H54 (cell line): ENCODE measurements around the gene MZT2A.
"Not testable (repeated sequence)": the region's sequence is repeated elsewhere in the genome, so short reads cannot be mapped to it uniquely, and the experiment has no call there.

Experiments
- DNase-seq: peaks from one replicate; pipeline ENCODE4 v3.0.0; 2011; ENCODE audit warnings: low spot score, mixed read lengths; ENCODE audit not compliant: insufficient read length
- FAIRE-seq: peaks from 3 replicates; lab custom pipeline; 2011; peaks lifted over from hg19 to GRCh38; lab: Jason Lieb, UNC
- POLR2A ChIP-seq: IDR thresholded peaks from 2 replicates; pipeline ENCODE4 v1.6.1; 2011; ENCODE audit warnings: low read depth, mild to moderate bottlenecking, low read length

MZT2A gene, protein sequence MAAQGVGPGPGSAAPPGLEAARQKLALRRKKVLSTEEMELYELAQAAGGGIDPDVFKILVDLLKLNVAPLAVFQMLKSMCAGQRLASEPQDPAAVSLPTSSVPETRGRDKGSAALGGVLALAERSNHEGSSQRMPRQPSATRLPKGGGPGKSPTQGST

DNA sequence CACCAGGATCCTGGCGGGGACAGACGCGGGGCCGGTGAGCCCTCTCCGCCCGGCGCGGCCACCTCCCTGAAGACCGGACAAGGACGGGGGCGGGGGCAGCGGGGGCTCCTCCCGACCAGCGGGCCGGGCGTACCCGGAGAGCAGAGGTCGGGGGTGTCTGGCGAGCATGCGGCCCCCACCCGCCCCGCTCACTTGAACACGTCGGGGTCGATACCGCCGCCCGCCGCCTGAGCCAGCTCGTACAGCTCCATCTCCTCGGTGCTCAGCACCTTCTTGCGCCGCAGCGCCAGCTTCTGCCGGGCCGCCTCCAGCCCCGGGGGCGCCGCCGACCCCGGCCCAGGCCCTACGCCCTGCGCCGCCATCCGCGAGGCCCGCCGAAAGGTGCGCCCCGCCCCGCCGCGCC, at the start of gene MZT2A:
MZT2A (minus strand) TSS at position 383 of the 403 bp plus-strand sequence; CDS start at position 362, 21 bp downstream.
- FAIRE-seq, DNase-seq: not testable (repeated sequence)

DNA sequence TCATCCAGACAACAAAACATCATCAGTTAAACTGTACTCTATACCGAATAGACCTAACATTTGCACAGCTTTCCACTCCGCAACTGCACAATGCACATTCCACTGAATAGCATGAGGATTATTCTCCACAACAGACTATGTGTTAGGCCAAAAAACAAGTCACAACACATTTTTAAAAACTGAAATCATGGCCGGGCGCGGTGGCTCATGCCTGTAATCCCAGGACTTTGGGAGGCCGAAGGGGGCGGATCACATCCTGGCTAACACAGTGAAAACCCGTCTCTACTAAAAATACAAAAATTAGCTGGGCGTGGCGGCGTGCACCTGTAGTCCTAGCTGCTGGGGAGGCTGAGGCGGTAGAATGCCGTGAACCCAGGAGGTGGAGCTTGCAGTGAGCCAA, 46.7 kb upstream of the MZT2A start:
- not testable (repeated sequence) for DNase-seq, FAIRE-seq

DNA sequence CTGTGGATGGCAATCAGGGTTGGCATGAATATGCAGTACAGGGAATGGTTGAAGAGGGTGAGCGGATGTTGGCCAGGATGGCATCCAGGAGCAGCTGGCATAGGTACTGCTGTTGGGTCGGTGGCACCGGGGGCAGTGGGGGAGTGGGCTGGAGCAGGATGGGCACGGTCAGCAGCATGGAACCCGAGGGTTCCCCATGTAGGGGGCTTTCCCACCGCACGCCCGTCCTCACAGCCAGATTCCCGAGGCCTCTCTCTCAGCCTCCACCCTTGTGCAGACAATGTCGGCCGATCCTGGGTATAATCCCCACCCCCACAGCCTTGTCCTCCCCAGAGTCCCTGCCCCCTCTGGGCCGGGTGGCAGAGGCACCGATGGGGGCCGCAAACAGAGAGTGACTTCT, 44.6 kb upstream of the MZT2A start:
- not testable (repeated sequence) for FAIRE-seq, DNase-seq

DNA sequence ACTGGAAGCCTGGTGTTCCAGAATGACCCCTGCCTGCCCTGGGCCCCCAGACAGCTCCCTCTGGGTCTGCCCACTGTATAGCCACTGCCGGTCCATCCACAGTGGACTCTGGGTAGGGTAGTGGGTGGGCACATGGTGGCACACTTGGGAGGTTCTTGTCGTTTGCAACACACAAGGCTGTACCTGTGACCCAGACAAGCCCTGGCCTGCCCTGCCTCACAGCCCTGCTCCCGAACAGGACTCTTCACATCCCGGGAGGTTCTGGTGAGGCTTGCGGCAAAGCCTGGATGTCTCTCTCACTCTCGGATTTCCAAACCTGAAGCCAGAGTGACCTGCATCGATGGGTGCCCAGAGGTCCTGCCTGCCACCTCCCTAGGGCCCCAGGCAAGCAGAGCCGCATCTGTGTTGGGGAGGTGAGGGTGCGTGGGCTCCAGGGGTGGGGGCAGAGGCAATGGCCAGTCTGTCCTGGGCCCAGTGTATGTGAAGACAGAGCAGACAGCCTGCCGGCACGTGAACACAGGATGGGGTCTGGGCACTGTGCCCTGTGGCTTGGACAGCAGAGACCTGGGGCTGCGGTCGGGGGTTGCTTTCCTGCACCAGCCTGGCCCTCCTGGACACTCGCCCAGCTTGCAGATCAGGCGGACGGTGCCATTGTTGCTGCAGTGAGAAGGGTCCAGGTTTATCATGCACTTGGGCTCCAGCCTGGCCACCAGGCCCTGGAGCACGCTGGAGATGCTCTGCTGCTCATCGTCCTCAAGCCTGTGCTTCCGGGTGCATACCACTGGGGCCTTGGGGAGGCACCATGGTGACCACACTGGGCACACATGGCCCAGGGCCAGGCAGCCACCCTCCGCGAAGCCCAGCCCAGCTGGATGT, 44.0 kb upstream of the MZT2A start:
- not testable (repeated sequence) for DNase-seq, FAIRE-seq

DNA sequence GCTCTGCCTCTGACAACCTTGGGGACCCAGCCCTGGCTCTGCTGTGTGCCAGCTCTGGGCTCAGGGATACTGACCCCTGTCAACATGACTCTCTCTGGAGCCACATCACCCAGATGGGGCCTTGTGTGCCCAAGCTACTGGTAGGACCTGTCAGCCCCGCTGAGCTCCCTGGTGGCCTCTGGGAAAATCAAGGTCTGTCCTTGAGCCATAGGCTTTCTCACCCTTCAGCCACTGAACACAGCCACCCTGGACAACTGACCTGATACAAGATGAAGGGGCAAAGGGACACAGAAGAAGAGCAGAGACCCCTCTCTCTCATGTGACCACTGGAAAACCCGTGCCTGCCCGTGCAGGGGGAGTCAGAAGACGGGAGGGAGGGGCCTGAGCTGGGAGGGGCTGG, 43.3 kb upstream of the MZT2A start:
- DNase-seq (no peak), FAIRE-seq (no peak)

DNA sequence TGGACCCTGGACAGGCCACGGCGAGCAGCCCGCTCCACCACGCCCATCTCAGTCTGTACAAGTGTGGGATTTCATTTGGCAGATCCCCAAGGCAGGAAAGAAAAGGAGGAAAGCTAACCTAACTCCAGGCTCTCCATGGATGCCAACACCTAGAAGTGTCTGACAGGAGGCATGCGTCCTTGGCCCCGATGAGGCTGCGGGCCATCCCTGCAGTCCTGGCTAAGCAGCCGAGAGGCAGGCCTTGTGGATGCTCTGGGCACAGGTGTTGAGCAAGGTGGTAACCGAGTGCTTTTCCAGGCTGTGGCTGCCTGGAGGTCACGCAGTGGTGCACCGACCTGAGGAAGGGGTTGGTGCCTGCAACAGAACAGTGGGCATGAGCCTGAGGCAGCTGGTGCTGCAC, 42.8 kb upstream of the MZT2A start:
- not testable (repeated sequence) for DNase-seq, FAIRE-seq

More for the DNA sequence above, 43.3 kb upstream of the MZT2A start:
- no peak for TF ChIP-seq POLR2A

DNA sequence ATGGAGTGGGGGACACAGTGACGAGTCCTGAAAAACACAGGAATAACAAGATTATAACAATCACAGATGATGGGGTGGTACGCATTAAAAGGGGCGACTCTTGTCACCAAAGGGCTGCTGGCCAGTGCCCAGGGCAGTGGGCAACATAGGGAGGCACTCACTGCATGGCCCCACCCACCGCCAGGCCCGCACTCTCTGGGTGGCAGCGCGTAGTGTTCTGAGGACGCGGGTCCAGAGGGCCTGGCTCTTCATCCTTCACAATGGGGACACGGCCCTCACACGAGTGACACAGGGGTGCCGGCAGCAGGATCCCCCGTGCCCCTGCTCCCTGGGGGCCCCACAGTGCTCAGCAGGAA, 42.1 kb upstream of the MZT2A start:
- not testable (repeated sequence) for DNase-seq, FAIRE-seq

DNA sequence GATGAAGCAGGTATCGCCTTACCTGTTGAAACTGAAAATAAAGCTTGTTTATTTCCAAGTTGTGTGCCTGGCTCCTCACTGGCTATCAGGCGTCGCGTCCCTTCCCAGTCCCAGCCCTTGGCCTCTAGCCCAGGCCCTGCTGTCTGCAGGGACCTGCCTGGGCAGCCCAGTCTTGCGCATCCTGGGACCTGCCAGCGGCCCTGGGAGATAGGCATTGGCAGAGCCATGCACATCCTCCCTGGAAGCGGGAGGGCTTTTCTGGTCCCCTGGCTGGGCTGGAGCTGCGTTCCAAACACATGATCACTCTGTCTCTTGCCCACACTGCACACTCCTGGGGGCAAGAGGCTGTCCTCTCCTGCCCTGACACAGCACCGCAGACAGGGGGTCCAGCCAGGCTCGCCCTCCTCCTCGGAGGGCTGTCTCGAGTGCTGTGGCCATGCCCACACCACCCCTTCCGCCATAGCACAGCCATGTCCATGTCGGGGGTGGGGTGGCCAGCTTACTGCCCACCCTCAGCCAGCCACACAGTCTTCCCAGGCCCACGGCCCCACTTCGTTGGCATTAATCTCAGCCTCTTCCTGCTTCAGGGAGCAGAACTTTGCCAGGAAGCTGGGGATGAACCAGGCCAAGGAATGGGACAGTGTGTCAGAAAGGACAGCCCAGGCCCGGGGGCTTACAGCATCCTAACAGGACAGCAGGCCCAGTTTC, 41.6 kb upstream of the MZT2A start:
- not testable (repeated sequence) for FAIRE-seq, DNase-seq

DNA sequence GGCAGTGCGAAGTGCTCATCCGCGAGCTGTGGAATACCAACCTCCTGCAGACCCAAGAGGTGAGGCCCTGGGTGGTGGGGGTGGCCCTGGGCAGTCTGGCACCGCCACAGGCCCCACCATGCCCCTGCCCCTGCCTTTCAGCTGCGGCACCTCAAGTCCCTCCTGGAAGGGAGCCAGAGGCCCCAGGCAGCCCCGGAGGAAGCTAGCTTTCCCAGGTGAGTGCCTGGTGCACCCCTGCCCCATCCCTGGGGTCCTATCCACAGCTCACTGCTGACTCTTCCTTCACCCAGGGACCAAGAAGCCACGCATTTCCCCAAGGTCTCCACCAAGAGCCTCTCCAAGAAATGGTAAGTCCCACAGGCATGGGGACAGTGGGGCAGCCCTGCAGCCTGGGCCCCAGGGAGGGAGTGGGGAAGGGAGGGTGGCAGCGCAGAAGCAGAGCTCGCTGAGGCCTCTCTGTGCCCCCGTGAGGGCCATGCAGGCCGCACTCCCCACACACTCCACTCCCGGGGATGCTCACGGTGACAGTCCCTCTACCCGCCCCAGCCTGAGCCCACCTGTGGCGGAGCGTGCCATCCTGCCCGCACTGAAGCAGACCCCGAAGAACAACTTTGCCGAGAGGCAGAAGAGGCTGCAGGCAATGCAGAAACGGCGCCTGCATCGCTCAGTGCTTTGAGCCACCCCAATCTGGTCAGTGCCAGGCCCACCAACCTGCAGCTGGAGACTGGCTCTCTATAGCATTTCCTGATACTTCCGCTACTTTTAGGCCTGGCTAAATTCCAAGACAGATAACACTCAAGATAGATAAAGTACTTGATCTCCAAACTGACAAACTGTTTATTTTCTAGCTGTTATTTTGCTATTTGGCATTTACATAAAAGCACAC, 40.8 kb upstream of the MZT2A start:
- not testable (repeated sequence) for DNase-seq, FAIRE-seq

DNA sequence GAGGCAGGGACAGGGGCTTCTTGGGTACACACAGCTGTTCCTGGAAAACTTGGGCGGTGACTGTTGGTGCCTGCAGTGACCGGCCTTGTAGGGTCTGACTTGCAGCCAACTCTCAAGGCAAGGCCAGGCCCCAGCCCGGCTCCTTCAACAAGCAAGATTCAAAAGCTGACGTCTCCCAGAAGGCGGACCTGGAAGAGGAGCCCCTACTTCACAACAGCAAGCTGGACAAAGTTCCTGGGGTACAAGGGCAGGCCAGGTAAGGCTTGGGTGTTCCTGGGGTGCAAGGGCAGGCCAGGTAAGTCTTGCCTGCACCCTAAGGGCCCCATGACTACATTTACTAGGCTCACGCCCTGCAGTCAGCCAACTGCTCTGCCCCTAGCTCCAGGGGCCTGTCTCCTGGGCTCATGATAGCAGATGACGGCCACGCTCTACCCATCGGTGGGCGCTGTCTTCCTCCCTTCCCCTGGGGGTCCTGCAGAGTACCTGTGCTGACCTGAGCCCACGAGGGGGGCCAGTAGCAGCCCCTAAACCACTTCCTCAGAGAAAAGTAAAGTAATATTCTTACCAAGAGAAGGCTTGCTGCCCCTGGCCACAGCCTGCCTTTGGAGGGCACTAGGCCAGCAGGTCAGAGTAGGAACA, 39.5 kb upstream of the MZT2A start:
- FAIRE-seq, DNase-seq: not testable (repeated sequence)

DNA sequence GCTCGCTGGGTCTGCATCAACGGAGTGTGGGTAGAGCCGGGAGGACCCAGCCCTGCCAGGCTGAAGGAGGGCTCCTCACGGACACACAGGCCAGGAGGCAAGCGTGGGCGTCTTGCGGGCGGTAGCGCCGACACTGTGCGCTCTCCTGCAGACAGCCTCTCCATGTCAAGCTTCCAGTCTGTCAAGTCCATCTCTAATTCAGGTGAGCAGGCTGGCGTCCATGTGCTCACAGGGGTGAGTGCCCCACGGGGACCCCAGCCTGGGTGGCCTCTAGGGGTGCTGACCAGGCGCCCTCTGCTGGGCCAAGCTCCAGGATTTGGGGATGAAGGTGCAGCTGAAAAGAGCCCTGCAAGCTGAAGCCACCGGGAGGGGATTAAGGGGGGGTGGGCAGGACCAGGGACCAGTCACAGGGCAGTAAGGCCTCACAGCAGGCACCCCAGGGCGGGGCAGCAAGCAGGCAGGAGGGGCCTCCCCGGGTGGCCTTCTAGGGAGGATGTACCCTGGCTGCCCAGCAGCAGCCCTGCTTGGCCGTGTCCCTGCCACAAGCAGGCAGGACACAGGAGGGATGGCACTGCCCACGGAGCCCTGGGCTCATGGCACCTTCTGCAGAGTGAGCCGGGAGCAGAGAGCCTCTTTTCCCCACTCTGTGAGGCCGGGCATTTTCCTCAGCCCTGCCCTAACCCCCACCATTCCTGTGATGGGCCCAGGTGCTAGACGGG, 38.6 kb upstream of the MZT2A start:
- not testable (repeated sequence) for FAIRE-seq, DNase-seq

DNA sequence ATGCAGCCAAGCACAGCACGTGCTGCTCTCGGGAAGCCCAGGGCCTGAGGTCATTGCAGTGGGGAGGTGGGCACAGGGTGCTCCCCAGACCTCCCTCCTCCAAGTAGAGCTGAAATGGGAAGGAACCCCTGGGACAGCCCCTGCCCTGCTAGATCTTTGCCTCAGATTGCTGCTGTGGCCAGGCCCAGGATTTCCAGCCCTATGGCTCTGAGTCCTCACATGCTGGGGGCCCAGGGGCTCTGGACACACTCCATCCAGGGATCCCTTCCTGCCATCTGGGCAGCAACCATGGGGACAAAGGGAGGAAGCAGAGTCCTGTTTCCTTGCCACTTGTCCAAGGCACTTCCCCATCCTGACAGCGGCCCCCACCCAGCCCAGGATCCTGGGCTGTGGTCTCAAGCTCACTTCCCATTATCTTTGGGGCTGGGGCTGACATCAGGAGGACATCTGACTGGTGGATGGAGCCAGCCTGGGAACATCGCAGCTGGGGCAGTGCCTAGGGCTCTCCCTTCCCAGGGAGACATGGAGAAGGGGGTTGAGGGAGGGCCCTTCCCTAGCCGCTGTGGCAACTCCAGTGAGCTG, 37.8 kb upstream of the MZT2A start:
- FAIRE-seq, DNase-seq: not testable (repeated sequence)

DNA sequence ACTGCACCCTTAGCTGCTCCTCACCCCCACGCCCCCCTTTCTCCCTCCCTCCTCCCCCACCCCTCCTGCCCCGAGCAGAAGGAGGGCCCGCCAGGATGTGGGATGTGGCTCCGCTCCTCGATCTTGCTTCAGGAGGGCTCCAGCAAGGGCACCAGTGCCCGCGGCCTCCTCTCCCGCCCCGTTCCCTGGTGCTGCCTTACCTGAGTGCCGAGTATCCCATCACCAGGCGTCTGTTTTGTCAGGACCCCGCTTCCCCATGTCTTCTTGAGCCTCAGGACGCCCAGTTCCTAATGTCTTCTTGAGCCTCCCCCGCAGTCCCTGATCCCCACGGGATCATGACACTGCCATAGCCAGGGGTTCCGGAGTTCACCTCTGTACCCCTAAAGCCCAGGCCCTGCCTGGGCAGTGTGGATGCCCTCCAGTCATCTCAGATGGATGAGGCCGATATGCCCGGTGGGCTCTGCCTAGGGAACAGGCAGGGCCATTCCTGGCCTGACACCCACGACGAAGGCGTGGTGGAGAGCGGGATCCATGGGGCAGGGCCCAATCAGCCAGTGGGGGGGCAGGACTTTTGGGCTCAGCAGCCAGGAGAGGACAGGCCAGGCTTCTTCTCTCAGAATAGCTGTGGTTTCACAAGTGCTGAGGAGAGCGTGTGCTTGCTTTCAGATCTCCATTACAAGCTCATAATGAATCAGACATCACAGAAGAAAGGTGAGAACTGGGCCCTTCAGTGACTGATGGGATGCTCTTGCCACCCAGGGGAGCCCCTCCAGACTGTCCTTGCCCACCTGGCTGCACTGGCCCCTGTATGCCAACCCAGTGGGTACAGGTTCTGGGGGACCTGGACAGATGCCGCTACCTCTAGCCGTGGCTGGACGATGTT, 37.0 kb upstream of the MZT2A start:
- DNase-seq, FAIRE-seq: not testable (repeated sequence)

DNA sequence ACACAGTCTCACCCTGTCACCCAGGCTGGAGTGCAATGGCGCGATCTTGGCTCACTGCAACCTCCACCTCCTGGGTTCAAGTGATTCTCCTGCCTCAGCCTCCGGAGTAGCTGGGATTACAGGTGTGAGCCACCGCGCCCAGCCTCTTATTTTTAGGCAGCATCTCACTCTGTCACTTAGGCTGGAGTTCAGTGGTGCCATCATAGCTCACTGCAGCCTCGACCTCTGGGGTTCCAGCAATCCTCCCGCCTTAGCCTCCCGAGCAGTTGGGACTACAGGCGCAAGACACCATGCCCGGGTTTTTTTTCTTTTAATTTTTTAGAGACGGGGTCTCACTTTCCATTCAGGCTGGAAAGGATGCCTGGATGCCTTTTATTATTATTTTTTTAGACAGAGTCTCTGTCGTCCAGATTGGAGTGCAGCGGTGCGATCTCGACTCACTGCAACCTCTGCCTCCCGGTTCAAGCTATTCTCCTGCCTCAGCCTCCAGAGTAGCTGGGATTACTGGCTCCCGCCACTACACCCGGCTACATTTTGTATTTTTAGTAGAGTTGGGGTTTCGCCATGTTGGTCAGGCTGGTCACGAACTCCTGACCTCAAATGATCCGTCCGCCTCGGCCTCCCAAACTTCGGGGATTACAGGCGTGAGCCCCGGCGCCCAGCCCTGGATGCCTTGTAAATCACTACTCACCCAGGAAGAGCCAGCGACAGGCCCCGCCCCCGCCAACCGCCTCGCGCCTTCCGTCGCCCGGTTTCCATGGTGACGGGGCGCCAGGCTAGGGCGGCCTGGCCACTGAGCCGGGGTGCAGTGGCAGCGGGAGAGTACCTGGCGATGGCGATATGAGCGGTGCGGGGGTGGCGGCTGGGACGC, 35.2 kb upstream of the MZT2A start, which contains the start of gene CCDC74A:
CCDC74A (plus strand) TSS at position 758 of the 871 bp plus-strand sequence; CDS start at position 841, 83 bp downstream.
- not testable (repeated sequence) for DNase-seq, FAIRE-seq

DNA sequence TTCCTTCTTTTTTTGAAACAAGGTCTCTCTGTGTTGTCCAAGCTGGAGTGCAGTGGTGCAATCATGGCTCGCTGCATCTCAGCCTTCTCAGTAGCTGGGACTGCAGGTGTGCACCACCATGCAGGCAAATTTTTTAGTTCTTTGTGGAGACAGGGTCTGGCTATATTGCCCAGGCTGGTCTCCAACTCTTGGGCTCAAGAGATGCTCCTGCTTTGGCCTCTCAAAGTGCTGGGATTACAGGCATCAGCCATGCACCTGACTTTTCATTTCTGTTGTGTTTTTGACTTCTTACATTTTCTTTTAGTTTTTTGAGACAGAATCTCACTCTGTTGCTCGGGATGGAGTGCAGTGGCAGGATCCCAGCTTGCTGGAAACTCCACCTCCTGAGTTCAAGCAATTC, 33.1 kb upstream of the MZT2A start:
- FAIRE-seq, DNase-seq: not testable (repeated sequence)
